K562 (cell line): ENCODE results near the gene KIT. TPM values are rescaled to one million over a fixed set of nuclear protein-coding genes. Genes with fewer than 3 reads are reported as not detected.

Experiments used
- CBX3 ChIP-seq, 2 experiments: IDR thresholded peaks; 1 replicate in 1 of 2; 2 replicates in 1 of 2; pipeline ENCODE4 v1.6.1; 2012; ENCODE audit warnings: inconsistent platforms in 2 of 2, low read length in 2 of 2, borderline replicate concordance in 1 of 2, control low read depth in 1 of 2
- CCAR2 ChIP-seq: fragments of 200-400 bp; formaldehyde crosslinking; IDR thresholded peaks from 2 replicates; pipeline ENCODE4 v1.6.1; 2017; ENCODE audit warnings: mild to moderate bottlenecking, low read depth, low read length
- CREM ChIP-seq: IDR thresholded peaks from 2 replicates; pipeline ENCODE4 v1.6.1; 2014; ENCODE audit warnings: antibody characterized with exemption, low read depth
- FOS ChIP-seq: IDR thresholded peaks from 3 replicates; pipeline ENCODE4 v1.6.1; 2011; ENCODE audit not compliant: insufficient read length; ENCODE audit errors: extremely low read depth
- GATA2 ChIP-seq: sonication (generic); formaldehyde crosslinking; IDR thresholded peaks from 2 replicates; pipeline ENCODE4 v1.4.0; 2020; ENCODE audit warnings: mild to moderate bottlenecking, missing genetic modification reagents
- KHSRP ChIP-seq: fragments of 450-650 bp; IDR thresholded peaks from 2 replicates; pipeline ENCODE4 v1.6.1; 2017
- MAFF ChIP-seq: IDR thresholded peaks from 2 replicates; pipeline ENCODE4 v1.6.1; 2012; ENCODE audit warnings: low read length, improper control_type of control experiment
- MCM2 ChIP-seq: fragments of 450-650 bp; IDR thresholded peaks from 2 replicates; pipeline ENCODE4 v1.6.1; 2017; ENCODE audit warnings: low read depth, mild to moderate bottlenecking
- MED1 ChIP-seq: sonication (generic); formaldehyde crosslinking; IDR thresholded peaks from 2 replicates; pipeline ENCODE4 v1.8.1; 2023; ENCODE audit warnings: missing genetic modification reagents, borderline replicate concordance
- NFRKB ChIP-seq: fragments of 450-650 bp; IDR thresholded peaks from 2 replicates; pipeline ENCODE4 v1.6.1; 2016; ENCODE audit warnings: low read depth
- POLR3G ChIP-seq: IDR thresholded peaks from 2 replicates; pipeline ENCODE4 v1.6.1; 2011; ENCODE audit not compliant: insufficient read length, insufficient replicate concordance; ENCODE audit errors: extremely low read depth
- RFX5 ChIP-seq: IDR thresholded peaks from 2 replicates; pipeline ENCODE4 v1.6.1; 2011; ENCODE audit warnings: low read depth, mild to moderate bottlenecking, improper control_type of control experiment, low read length
- TEAD2 ChIP-seq: fragments of 450-650 bp; IDR thresholded peaks from 2 replicates; pipeline ENCODE4 v1.6.1; 2016; ENCODE audit warnings: missing genetic modification characterization, control low read depth, missing compliant biosample characterization
- XRCC4 ChIP-seq: IDR thresholded peaks from one replicate; pipeline ENCODE4 v1.6.1; 2011; ENCODE audit not compliant: insufficient read depth, insufficient read length; ENCODE audit errors: extremely low read depth
- ZBTB17 ChIP-seq: fragments of 450-650 bp; formaldehyde crosslinking; IDR thresholded peaks from 2 replicates; pipeline ENCODE4 v1.4.0; 2020; ENCODE audit warnings: mild to moderate bottlenecking
- ZNF124 ChIP-seq: sonication (generic); formaldehyde crosslinking; IDR thresholded peaks from 2 replicates; pipeline ENCODE4 v1.8.1; 2022; ENCODE audit warnings: missing genetic modification reagents
- ZNF699 ChIP-seq: fragments of 250-450 bp; sonication (Bioruptor Pico); IDR thresholded peaks from 2 replicates; pipeline ENCODE4 v1.8.0; 2021; ENCODE audit warnings: mild to moderate bottlenecking, moderate library complexity; ENCODE audit not compliant: insufficient replicate concordance
- polyA plus RNA-seq, 8 experiments: library from polyadenylated mRNA; depleted of rRNA in 4 of 8; stranded (reverse) in 5 of 8; unstranded in 3 of 8; fragments of >200 nt; fragmentation: Nextera tagmentation in 2 of 8; fragmentation: Illumina TruSeq in 1 of 8; extraction: Ambion mirVana in 2 of 8; extraction: Trizol in 1 of 8; gene quantifications; 2 replicates each; pipeline versions ENCODE4 v1.2.1 to v1.2.3, GENCODE V29; 2011 to 2014; ENCODE audit warnings: inconsistent platforms in 1 of 8, missing spikeins in 1 of 8
- total RNA-seq, 7 experiments: library from RNA; depleted of rRNA in 6 of 7; stranded (reverse); fragments of >200 nt in 6 of 7; fragmentation: Illumina TruSeq in 2 of 7; extraction: Trizol in 2 of 7; gene quantifications; 2 replicates each; pipeline versions ENCODE4 v1.2.1 to v1.2.3, GENCODE V29; 2011 to 2021; ENCODE audit warnings: low replicate concordance in 1 of 7
- TF ChIP-seq, protein P1 (sequence below): fragments of 450-650 bp; IDR thresholded peaks from 2 replicates; pipeline ENCODE4 v1.6.1; 2016; ENCODE audit warnings: low read depth, mild to moderate bottlenecking, moderate library complexity
- TF ChIP-seq, protein P2 (sequence below): IDR thresholded peaks from 3 replicates; pipeline ENCODE4 v1.6.1; 2011; ENCODE audit warnings: borderline replicate concordance, mild to moderate bottlenecking; ENCODE audit not compliant: insufficient read length, insufficient read depth
- TF ChIP-seq, protein P3 (sequence below): fragments of 250-450 bp; sonication (Bioruptor Pico); IDR thresholded peaks from 2 replicates; pipeline ENCODE4 v1.5.0; 2021
- TF ChIP-seq, protein P4 (sequence below): fragments of 250-450 bp; sonication (Bioruptor Pico); IDR thresholded peaks from 2 replicates; pipeline ENCODE4 v1.4.0; 2020; ENCODE audit warnings: mild to moderate bottlenecking, moderate library complexity

Gene KIT
- total and polyA plus RNA-seq, 9 of the 15 experiments (the other 6 are each of a cell fraction or from before 2014, with no cell fraction given), result 0.27 to 5.6 (median 0.57) TPM

DNA sequence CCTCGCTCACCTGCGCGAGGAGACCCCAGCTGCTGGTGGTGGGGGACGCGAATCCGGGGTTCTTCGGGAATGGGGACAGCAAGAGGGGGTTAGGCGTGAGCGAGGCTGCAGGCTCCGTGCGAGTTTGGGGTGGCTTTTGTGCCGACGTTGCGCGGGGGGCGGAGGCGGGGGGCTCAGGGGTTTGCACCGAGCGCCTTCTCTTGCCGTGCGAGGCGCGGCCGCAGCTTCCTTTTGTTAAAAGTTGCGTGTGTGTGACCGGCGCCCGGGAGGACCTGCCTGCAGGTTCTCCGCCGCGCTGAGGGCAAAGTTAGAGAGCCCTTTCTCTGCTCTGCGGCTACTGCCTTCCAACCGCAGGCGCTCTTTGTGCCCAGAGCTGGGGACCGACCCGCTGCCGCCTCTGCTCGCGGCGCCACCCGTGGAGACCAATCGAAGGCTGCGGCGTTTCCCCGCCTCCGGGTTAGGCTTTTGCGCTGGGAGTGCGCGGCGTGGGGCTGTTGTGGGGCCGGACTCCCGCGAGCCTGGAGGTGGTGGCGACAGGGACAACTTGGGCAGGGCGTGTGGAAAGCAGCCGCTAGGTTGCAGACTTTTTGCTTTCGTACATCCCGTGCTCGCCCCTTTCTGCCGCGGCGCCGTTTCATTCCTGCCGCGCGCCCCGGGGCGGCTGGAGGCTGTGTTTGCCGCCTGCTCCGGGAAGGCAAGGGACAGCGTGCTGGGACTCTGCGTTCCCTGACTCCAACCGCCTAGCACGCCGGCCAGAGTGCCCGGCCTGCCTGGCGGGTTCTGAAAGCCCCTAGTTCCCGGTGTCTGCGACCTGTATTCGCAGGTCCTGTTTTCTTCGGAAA is 716 bp downstream of the KIT start (continued):
- no peak for TF ChIP-seq POLR3G
- TF ChIP-seq RFX5, result no peak
- TF ChIP-seq, protein P1, sequence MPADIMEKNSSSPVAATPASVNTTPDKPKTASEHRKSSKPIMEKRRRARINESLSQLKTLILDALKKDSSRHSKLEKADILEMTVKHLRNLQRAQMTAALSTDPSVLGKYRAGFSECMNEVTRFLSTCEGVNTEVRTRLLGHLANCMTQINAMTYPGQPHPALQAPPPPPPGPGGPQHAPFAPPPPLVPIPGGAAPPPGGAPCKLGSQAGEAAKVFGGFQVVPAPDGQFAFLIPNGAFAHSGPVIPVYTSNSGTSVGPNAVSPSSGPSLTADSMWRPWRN, result no peak
- no peak for TF ChIP-seq MCM2
- TF ChIP-seq CREM, result 0 out of 2 replicates have a peak, but pooled peaks have one; percentile 22
- TF ChIP-seq CCAR2, result no peak
- TF ChIP-seq MED1, result no peak
- TF ChIP-seq, protein P2, sequence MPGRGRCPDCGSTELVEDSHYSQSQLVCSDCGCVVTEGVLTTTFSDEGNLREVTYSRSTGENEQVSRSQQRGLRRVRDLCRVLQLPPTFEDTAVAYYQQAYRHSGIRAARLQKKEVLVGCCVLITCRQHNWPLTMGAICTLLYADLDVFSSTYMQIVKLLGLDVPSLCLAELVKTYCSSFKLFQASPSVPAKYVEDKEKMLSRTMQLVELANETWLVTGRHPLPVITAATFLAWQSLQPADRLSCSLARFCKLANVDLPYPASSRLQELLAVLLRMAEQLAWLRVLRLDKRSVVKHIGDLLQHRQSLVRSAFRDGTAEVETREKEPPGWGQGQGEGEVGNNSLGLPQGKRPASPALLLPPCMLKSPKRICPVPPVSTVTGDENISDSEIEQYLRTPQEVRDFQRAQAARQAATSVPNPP, result no peak
- no peak for TF ChIP-seq CBX3 (IDR thresholded peaks at IDR 0.05; ENCODE audit: borderline replicate concordance in 1 of 2, low read length in 2 of 2)
- TF ChIP-seq, protein P3, sequence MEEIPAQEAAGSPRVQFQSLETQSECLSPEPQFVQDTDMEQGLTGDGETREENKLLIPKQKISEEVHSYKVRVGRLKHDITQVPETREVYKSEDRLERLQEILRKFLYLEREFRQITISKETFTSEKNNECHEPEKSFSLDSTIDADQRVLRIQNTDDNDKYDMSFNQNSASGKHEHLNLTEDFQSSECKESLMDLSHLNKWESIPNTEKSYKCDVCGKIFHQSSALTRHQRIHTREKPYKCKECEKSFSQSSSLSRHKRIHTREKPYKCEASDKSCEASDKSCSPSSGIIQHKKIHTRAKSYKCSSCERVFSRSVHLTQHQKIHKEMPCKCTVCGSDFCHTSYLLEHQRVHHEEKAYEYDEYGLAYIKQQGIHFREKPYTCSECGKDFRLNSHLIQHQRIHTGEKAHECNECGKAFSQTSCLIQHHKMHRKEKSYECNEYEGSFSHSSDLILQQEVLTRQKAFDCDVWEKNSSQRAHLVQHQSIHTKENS, result no peak
- TF ChIP-seq ZNF699, result no peak
- TF ChIP-seq TEAD2 (tag), result no peak
- TF ChIP-seq ZBTB17 (CRISPR knock-in tag), result no peak
- no peak for TF ChIP-seq ZNF124
- TF ChIP-seq FOS, result no peak
- no peak for TF ChIP-seq MAFF
- no peak for TF ChIP-seq XRCC4
- TF ChIP-seq GATA2 (CRISPR knock-in tag), result no peak
- TF ChIP-seq NFRKB, result no peak
- TF ChIP-seq, protein P4, sequence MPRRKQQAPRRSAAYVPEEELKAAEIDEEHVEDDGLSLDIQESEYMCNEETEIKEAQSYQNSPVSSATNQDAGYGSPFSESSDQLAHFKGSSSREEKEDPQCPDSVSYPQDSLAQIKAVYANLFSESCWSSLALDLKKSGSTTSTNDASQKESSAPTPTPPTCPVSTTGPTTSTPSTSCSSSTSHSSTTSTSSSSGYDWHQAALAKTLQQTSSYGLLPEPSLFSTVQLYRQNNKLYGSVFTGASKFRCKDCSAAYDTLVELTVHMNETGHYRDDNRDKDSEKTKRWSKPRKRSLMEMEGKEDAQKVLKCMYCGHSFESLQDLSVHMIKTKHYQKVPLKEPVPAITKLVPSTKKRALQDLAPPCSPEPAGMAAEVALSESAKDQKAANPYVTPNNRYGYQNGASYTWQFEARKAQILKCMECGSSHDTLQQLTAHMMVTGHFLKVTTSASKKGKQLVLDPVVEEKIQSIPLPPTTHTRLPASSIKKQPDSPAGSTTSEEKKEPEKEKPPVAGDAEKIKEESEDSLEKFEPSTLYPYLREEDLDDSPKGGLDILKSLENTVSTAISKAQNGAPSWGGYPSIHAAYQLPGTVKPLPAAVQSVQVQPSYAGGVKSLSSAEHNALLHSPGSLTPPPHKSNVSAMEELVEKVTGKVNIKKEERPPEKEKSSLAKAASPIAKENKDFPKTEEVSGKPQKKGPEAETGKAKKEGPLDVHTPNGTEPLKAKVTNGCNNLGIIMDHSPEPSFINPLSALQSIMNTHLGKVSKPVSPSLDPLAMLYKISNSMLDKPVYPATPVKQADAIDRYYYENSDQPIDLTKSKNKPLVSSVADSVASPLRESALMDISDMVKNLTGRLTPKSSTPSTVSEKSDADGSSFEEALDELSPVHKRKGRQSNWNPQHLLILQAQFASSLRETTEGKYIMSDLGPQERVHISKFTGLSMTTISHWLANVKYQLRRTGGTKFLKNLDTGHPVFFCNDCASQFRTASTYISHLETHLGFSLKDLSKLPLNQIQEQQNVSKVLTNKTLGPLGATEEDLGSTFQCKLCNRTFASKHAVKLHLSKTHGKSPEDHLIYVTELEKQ (CRISPR knock-in tag), result no peak
- no peak for TF ChIP-seq KHSRP
